Kidney (tissue), 14 donors: ENCODE results near the gene CACNG5. TPM values are rescaled to one million over a fixed set of nuclear protein-coding genes. Genes with fewer than 3 reads are reported as not detected.

Source experiments
- DNase-seq, 5 donors: peaks; one replicate each; pipeline ENCODE4 v3.0.0-alpha.2; 2013 to 2020
- FAIRE-seq: peaks from 2 replicates; lab custom pipeline; 2012; peaks lifted over from hg19 to GRCh38; lab: Jason Lieb, UNC
- H3K27ac ChIP-seq, 2 donors: one replicate each; pipeline ENCODE4 v1.7.0; 2013; ENCODE audit warnings: low read depth in 2 of 2, low read length in 2 of 2, inconsistent platforms in 1 of 2
- H3K27me3 ChIP-seq: one replicate; pipeline ENCODE4 v1.7.1; 2013; ENCODE audit warnings: low read length, inconsistent platforms; ENCODE audit not compliant: control insufficient read depth, insufficient read depth
- H3K36me3 ChIP-seq, 3 donors: one replicate each; pipeline versions ENCODE4 v1.7.0 to v1.7.1; 2013; ENCODE audit warnings: low read length in 3 of 3, control low read depth in 1 of 3, inconsistent platforms in 1 of 3; ENCODE audit not compliant: insufficient read depth in 3 of 3, control insufficient read depth in 2 of 3
- H3K4me1 ChIP-seq, 3 donors: one replicate each; pipeline versions ENCODE4 v1.7.0 to v1.7.1; 2013; ENCODE audit warnings: low read length in 3 of 3, inconsistent platforms in 1 of 3, low read depth in 1 of 3; ENCODE audit not compliant: control insufficient read depth in 2 of 3, insufficient read depth in 2 of 3
- H3K4me3 ChIP-seq, 3 donors: one replicate each; pipeline versions ENCODE4 v1.7.0 to v1.8.1; 2013; ENCODE audit warnings: low read length in 3 of 3, control low read depth in 1 of 3, inconsistent platforms in 1 of 3
- H3K9ac ChIP-seq, 3 donors: one replicate each; pipeline versions ENCODE4 v1.7.0 to v1.7.1; 2013; ENCODE audit warnings: low read length in 3 of 3, control low read depth in 1 of 3, inconsistent platforms in 1 of 3
- H3K9me3 ChIP-seq, 3 donors: one replicate each; pipeline versions ENCODE4 v1.7.0 to v1.7.1; 2013; ENCODE audit warnings: low read length in 3 of 3, control low read depth in 1 of 3, inconsistent platforms in 1 of 3; ENCODE audit not compliant: control insufficient read depth in 2 of 3, insufficient read depth in 1 of 3
- CTCF ChIP-seq: IDR thresholded peaks from 3 replicates; pipeline ENCODE4 v1.5.1; 2012; ENCODE audit warnings: mild to moderate bottlenecking, moderate library complexity, borderline replicate concordance; ENCODE audit not compliant: insufficient read depth; ENCODE audit errors: extremely low read depth
- intact Hi-C: fragments of 100-400 bp; cut with DNase I; formaldehyde crosslinking; loops from one replicate; pipeline ENCODE4 v1.11.1; 2022
- polyA plus RNA-seq: library from polyadenylated mRNA; stranded (reverse); fragments of 350-450 nt; fragmentation: Illumina TruSeq; extraction: RNeasy Lipid Tissue Mini Kit (QIAGEN cat#74804); gene quantifications from one replicate; pipeline ENCODE4 v1.2.3, GENCODE V29; 2014; ENCODE audit warnings: low read depth, low replicate concordance; ENCODE audit not compliant: insufficient read depth
- total RNA-seq: library from RNA; stranded (reverse); fragmentation: NEBNext Ultra II Directional; extraction: Animal tissue kit (Norgen Biotek cat#: 25700); gene quantifications from one replicate; pipeline ENCODE4 v1.2.1, GENCODE V29; 2021
- donor health status: control.
- donor health status: control.
- donor health status: control.
- donor health status: control.
- donor health status: control.
- donor health status: DM: yes; HTN: yes; CAD: no.
- donor health status: Normal renal cell carcinoma (clear cell type).

CACNG5 gene
- total and polyA plus RNA-seq, 2 donors from 2014 or later = not detected

GRCh38 chr17:66829386-66829864, 5.5 kb upstream of the CACNG5 start:
- intact Hi-C loops = no loop called here
- DNase-seq = peak in 4 of 5 donors; percentile 75 to 94 (median 92)
- H3K4me3 ChIP-seq = no peak overlapping the region
- no peaks in the 10 kb centered on the region for H3K9me3 ChIP-seq
- TF ChIP-seq CTCF = no peak
- no peak overlapping the region for H3K9ac ChIP-seq
- FAIRE-seq = no peak
- H3K36me3 ChIP-seq = no peaks in the 10 kb centered on the region
- peaks cover 0 to 1% (median 0%) of the 10 kb centered on the region in 3 donors for H3K4me1 ChIP-seq
- H3K27me3 ChIP-seq = peaks cover under 1% of the 10 kb centered on the region
- H3K27ac ChIP-seq = no peak overlapping the region

GRCh38 chr17:66829883-66830282, 5.0 kb upstream of the CACNG5 start:
- Histone ChIP-seq H3K27me3 (peaks cover 3% of the 10 kb centered on the region), H3K27ac (no peak overlapping the region), H3K36me3 (no peaks in the 10 kb centered on the region), H3K9me3 (no peaks in the 10 kb centered on the region), H3K4me1 (peaks cover 0 to 2% (median 0%) of the 10 kb centered on the region in 3 donors), H3K4me3 (no peak overlapping the region), H3K9ac (no peak overlapping the region)
- intact Hi-C loops = no loop called here
- DNase-seq (peak in 3 of 5 donors; percentile 58 to 77 (median 66)), FAIRE-seq (no peak)
- TF ChIP-seq CTCF = no peak

GRCh38 chr17:66830451-66830850, 4.5 kb upstream of the CACNG5 start:
- peaks cover 4% of the 10 kb centered on the region for H3K27me3 ChIP-seq
- FAIRE-seq (no peak), DNase-seq (no peak)
- no peak for TF ChIP-seq CTCF
- H3K9me3 ChIP-seq = no peaks in the 10 kb centered on the region
- no peaks in the 10 kb centered on the region for H3K36me3 ChIP-seq
- no peak overlapping the region for H3K4me3 ChIP-seq
- intact Hi-C loops = no loop called here
- H3K4me1 ChIP-seq = peaks cover 0 to 2% (median 0%) of the 10 kb centered on the region in 3 donors
- H3K27ac ChIP-seq = no peak overlapping the region
- no peak overlapping the region for H3K9ac ChIP-seq
